Fibroblast of lung (primary cell): ENCODE data around the gene RARRES1.

Source experiments
- EZH2 ChIP-seq: IDR thresholded peaks from 2 replicates; pipeline ENCODE4 v1.5.1; 2012; ENCODE audit warnings: low read length, control low read depth, mild to moderate bottlenecking; ENCODE audit errors: missing control alignments
- TF ChIP-seq, protein P1 (sequence below), 2 donors: IDR thresholded peaks in 1 of 2; conservative IDR thresholded peaks in 1 of 2; 1 replicate in 1 of 2; 2 replicates in 1 of 2; pipeline ENCODE4 v1.5.1; 2011 to 2012; ENCODE audit warnings: low read length in 2 of 2, control low read depth in 1 of 2, inconsistent platforms in 1 of 2, low read depth in 1 of 2, mild to moderate bottlenecking in 1 of 2

DNA sequence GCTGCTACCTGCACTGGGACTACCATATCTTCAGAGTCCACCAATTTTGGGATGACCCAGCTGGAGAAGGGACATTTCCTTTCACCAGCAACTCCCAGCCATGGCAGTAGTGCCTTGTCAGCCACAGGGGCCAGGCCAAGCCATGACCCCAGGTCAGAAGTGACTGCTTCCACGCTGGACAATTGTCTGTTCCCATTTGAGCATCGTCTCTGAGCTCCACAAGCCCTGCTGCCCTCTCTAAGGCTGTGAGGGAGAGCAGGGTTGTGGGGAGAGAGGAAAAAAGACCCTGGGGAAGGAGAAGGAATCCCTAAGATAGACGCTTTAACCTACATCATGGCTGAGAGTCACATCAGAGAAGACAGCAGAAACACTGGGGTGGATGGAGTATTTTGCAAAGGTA is 7.4 kb upstream of the RARRES1 start:
- TF ChIP-seq, protein P1, sequence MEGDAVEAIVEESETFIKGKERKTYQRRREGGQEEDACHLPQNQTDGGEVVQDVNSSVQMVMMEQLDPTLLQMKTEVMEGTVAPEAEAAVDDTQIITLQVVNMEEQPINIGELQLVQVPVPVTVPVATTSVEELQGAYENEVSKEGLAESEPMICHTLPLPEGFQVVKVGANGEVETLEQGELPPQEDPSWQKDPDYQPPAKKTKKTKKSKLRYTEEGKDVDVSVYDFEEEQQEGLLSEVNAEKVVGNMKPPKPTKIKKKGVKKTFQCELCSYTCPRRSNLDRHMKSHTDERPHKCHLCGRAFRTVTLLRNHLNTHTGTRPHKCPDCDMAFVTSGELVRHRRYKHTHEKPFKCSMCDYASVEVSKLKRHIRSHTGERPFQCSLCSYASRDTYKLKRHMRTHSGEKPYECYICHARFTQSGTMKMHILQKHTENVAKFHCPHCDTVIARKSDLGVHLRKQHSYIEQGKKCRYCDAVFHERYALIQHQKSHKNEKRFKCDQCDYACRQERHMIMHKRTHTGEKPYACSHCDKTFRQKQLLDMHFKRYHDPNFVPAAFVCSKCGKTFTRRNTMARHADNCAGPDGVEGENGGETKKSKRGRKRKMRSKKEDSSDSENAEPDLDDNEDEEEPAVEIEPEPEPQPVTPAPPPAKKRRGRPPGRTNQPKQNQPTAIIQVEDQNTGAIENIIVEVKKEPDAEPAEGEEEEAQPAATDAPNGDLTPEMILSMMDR (conservative IDR thresholded peaks at IDR 0.05 in 1 of 2, IDR thresholded peaks at IDR 0.05 in 1 of 2; ENCODE audit: low read depth in 1 of 2, low read length in 2 of 2), result no peak
- TF ChIP-seq EZH2, result no peak
